CD4-positive, alpha-beta T cell treated with Interleukin-2 at 100 ng/mL for 4 hours (primary cell): ENCODE data around the gene OR2V1.
"Not testable (repeated sequence)": the region's sequence is repeated elsewhere in the genome, so short reads cannot be mapped to it uniquely, and the experiment has no call there.

ENCODE experiments used
- DNase-seq: peaks from one replicate; pipeline ENCODE4 v3.0.0-alpha.2; 2020; ENCODE audit warnings: low spot score

Gene OR2V1

GRCh38 chr5:181130832-181131496 lies at the start of gene OR2V1:
TSS of gene OR2V1 (minus strand) at chr5:181131169. CDS start at chr5:181125304, 5,865 bp downstream.
- no peak for DNase-seq

- not testable (repeated sequence) for DNase-seq
Measured at GRCh38 chr5:181177559-181177958, 46.6 kb upstream of the OR2V1 start.

GRCh38 chr5:181176254-181176952 lies 45.4 kb upstream of the OR2V1 start:
- peak; percentile 18 for DNase-seq

- peak; percentile 57 for DNase-seq
Measured at GRCh38 chr5:181173420-181174342, 42.7 kb upstream of the OR2V1 start.

- peak; percentile 32 for DNase-seq
Measured at GRCh38 chr5:181173027-181173419, 42.1 kb upstream of the OR2V1 start.

- DNase-seq, result no peak
Measured at GRCh38 chr5:181171782-181172181, 40.8 kb upstream of the OR2V1 start.

- DNase-seq, result no peak
Measured at GRCh38 chr5:181170996-181171395, 40.0 kb upstream of the OR2V1 start.

GRCh38 chr5:181170237-181170825 lies 39.4 kb upstream of the OR2V1 start:
- DNase-seq, result no peak

- DNase-seq, result peak; percentile 26
Measured at GRCh38 chr5:181169459-181170236, 38.7 kb upstream of the OR2V1 start.

- DNase-seq, result no peak
Measured at GRCh38 chr5:181168595-181169118, 37.7 kb upstream of the OR2V1 start.

- DNase-seq, result peak; percentile 17
Measured at GRCh38 chr5:181167814-181168488, 37.0 kb upstream of the OR2V1 start.

GRCh38 chr5:181166812-181167733 lies 36.1 kb upstream of the OR2V1 start:
- DNase-seq, result no peak

GRCh38 chr5:181164076-181164952 lies 33.3 kb upstream of the OR2V1 start:
- DNase-seq, result no peak

- no peak for DNase-seq
Measured at GRCh38 chr5:181163487-181164075, 32.6 kb upstream of the OR2V1 start.

- DNase-seq, result no peak
Measured at GRCh38 chr5:181161534-181162175, 30.7 kb upstream of the OR2V1 start.

- peak; percentile 52 for DNase-seq
Measured at GRCh38 chr5:181160755-181161533, 30.0 kb upstream of the OR2V1 start.
